Measurements from ENCODE around the gene DNAAF5.
A peak's percentile ranks its signal among the peaks of the same experiment; 100 is the strongest.

Gene DNAAF5

GRCh38 chr7:781186-781849 lies 54.8 kb downstream of the DNAAF5 start:
- DNase-seq = no peak
- H3K9me3 ChIP-seq = no peaks in the 10 kb centered on the region
- peak overlapping the region; percentile 51 to 70 for H3K27ac ChIP-seq
- no peaks in the 10 kb centered on the region for H3K27me3 ChIP-seq
- no peak overlapping the region for H3K4me3 ChIP-seq
- intact Hi-C loops (cut with DNase I; ENCODE audit: low total_unique reads) = loop anchor here (10.0 kb wide), 1 partner anchor 53 kb away; the partner anchor contains the start of gene SUN1
- peaks cover 0 to 37% (median 16%) of the 10 kb centered on the region in 4 donors for H3K4me1 ChIP-seq
- peaks cover 0 to 71% (median 35%) of the 10 kb centered on the region in 3 donors for H3K36me3 ChIP-seq
- TF ChIP-seq, protein P1, sequence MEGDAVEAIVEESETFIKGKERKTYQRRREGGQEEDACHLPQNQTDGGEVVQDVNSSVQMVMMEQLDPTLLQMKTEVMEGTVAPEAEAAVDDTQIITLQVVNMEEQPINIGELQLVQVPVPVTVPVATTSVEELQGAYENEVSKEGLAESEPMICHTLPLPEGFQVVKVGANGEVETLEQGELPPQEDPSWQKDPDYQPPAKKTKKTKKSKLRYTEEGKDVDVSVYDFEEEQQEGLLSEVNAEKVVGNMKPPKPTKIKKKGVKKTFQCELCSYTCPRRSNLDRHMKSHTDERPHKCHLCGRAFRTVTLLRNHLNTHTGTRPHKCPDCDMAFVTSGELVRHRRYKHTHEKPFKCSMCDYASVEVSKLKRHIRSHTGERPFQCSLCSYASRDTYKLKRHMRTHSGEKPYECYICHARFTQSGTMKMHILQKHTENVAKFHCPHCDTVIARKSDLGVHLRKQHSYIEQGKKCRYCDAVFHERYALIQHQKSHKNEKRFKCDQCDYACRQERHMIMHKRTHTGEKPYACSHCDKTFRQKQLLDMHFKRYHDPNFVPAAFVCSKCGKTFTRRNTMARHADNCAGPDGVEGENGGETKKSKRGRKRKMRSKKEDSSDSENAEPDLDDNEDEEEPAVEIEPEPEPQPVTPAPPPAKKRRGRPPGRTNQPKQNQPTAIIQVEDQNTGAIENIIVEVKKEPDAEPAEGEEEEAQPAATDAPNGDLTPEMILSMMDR (IDR thresholded peaks at IDR 0.05) = no peak

DNA sequence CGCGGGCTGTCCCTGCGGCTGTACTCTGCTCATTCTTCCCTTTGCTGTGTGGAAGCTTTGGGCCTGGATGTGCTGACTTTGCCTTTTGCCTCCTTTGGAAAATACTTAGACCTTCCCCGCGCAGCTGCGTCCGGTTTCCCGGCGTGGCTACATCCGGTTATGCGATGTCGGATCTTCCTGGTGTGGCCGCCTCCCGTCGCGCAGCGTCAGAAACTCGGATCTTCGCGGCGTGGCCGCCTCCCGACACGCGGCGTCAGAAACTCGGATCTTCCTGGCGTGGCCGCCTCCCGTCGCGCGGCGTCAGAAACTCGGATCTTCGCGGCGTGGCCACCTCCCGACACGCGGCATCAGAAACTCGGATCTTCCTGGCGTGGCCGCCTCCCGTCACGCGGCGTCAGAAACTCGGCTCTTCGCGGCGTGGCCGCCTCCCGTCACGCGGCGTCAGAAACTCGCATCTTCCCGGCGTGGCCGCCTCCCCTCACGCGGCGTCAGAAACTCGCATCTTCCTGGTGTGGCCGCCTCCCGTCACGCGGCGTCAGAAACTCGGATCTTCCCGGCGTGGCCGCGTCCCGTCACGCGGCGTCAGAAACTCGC lies 55.5 kb downstream of the DNAAF5 start:
- peak overlapping the region; percentile 51 to 70 for H3K27ac ChIP-seq
- peaks cover 0 to 44% (median 18%) of the 10 kb centered on the region in 4 donors for H3K4me1 ChIP-seq
- no peaks in the 10 kb centered on the region for H3K27me3 ChIP-seq
- TF ChIP-seq, protein P1 (IDR thresholded peaks at IDR 0.05) = no peak
- H3K36me3 ChIP-seq = peaks cover 0 to 64% (median 30%) of the 10 kb centered on the region in 3 donors
- H3K9me3 ChIP-seq = no peaks in the 10 kb centered on the region
- no peak overlapping the region for H3K4me3 ChIP-seq
- DNase-seq = no peak
- intact Hi-C loops (cut with DNase I; ENCODE audit: low total_unique reads) = loop anchor here (10.0 kb wide), 1 partner anchor 53 kb away; the partner anchor contains the start of gene SUN1

DNA sequence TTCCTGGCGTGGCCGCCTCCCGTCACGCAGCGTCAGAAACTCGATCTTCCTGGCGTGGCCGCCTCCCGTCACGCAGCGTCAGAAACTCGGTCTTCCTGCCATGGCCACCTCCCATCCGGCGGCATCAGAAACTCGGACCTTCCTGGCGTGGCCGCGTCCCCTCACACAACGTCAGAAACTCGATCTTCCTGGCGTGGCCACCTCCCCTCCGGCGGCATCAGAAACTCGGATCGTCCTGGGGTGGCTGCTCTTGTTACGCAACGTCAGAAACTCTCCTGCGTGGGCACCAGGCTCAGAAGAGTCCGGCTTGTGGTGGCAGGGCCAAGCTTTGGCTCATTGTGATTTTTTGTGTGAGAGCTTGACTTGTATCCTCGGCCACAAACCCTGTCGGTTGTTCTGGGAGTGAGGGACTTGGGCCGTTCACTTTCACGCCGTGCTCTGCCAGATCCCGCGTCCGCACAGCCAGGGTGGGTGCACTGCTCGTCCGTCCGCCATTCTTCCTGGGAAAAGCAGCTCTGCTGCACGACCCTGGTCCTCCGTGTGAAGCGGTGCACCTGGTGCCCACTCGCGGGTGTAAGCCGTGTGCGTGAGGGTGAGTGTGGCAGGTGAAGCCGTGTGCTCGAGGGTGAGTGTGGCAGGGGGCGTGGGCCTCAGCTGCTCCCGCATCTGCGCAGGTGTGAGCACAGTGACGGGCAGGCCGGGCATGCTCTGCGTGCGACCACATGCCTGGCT lies 56.4 kb downstream of the DNAAF5 start:
- Histone ChIP-seq H3K36me3 (peaks cover 0 to 65% (median 30%) of the 10 kb centered on the region in 3 donors), H3K9me3 (no peaks in the 10 kb centered on the region), H3K4me3 (no peak overlapping the region), H3K27ac (peak overlapping the region in 1 of 2 donors; percentile 29), H3K27me3 (no peaks in the 10 kb centered on the region), H3K4me1 (peaks cover 0 to 44% (median 18%) of the 10 kb centered on the region in 4 donors)
- TF ChIP-seq, protein P1 (IDR thresholded peaks at IDR 0.05) = no peak
- intact Hi-C loops (cut with DNase I; ENCODE audit: low total_unique reads) = loop anchor here (10.0 kb wide), 1 partner anchor 52 kb away; the partner anchor contains the start of gene SUN1
- DNase-seq = no peak

- Histone ChIP-seq H3K4me1 (peaks cover 0 to 41% (median 16%) of the 10 kb centered on the region in 4 donors), H3K36me3 (peaks cover 0 to 60% (median 30%) of the 10 kb centered on the region in 3 donors), H3K27me3 (no peaks in the 10 kb centered on the region), H3K4me3 (no peak overlapping the region), H3K27ac (peak overlapping the region in 1 of 2 donors; percentile 29), H3K9me3 (no peaks in the 10 kb centered on the region)
- no peak for DNase-seq
- TF ChIP-seq, protein P1 (IDR thresholded peaks at IDR 0.05) = no peak
- intact Hi-C loops (cut with DNase I; ENCODE audit: low total_unique reads) = loop anchor here (10.0 kb wide), 1 partner anchor 51 kb away; the partner anchor contains the start of gene SUN1
Observed at GRCh38 chr7:783556-784490, 57.3 kb downstream of the DNAAF5 start.
